Tibial nerve (tissue), 4 donors: Measurements from ENCODE around the gene ZNF860. TPM values are rescaled to one million over a fixed set of nuclear protein-coding genes. Genes with fewer than 3 reads are reported as not detected.

Experiments used
- DNase-seq, 2 donors: peaks; one replicate each; pipeline ENCODE4 v3.0.0-alpha.2; 2019; ENCODE audit warnings: low spot score in 2 of 2
- H3K27ac ChIP-seq, 4 donors: fragments of 200-600 bp; sonication (generic) in 3 of 4; one replicate each; pipeline ENCODE4 v1.5.1; 2017 to 2019; ENCODE audit warnings: mild to moderate bottlenecking in 1 of 4
- H3K27me3 ChIP-seq, 2 donors: fragments of 200-600 bp; sonication (generic) in 1 of 2; one replicate each; pipeline versions ENCODE4 v1.5.1 to v1.6.0; 2017 to 2019
- H3K36me3 ChIP-seq, 3 donors: fragments of 200-600 bp; sonication (generic); one replicate each; pipeline ENCODE4 v1.5.1; 2018 to 2019
- H3K4me1 ChIP-seq, 4 donors: fragments of 200-600 bp; sonication (generic) in 3 of 4; one replicate each; pipeline ENCODE4 v1.5.1; 2017 to 2019
- H3K4me3 ChIP-seq, 4 donors: fragments of 200-600 bp; sonication (generic) in 3 of 4; one replicate each; pipeline ENCODE4 v1.5.1; 2017 to 2019; ENCODE audit warnings: mild to moderate bottlenecking in 1 of 4, moderate library complexity in 1 of 4
- H3K9me3 ChIP-seq, 4 donors: fragments of 200-600 bp; sonication (generic) in 3 of 4; one replicate each; pipeline ENCODE4 v1.5.1; 2017 to 2019
- CTCF ChIP-seq, 5 experiments: fragments of 200-600 bp in 3 of 5; fragments of 450-650 bp in 2 of 5; sonication (generic) in 3 of 5; IDR thresholded peaks; one replicate each; pipeline ENCODE4 v1.5.1; 2016 to 2019; ENCODE audit warnings: antibody characterized with exemption in 5 of 5, mild to moderate bottlenecking in 3 of 5, moderate library complexity in 2 of 5
- EP300 ChIP-seq, 2 donors: sonication (generic); formaldehyde crosslinking; IDR thresholded peaks; one replicate each; pipeline ENCODE4 v1.6.1; 2017; ENCODE audit warnings: antibody characterized with exemption in 2 of 2, mild to moderate bottlenecking in 1 of 2
- POLR2A ChIP-seq, 2 donors: fragments of 450-650 bp; IDR thresholded peaks; one replicate each; pipeline ENCODE4 v1.6.1; 2017; ENCODE audit warnings: antibody characterized with exemption in 2 of 2, mild to moderate bottlenecking in 2 of 2, moderate library complexity in 2 of 2
- WGBS, 2 donors: methylation state at CpG; one replicate each; pipeline ENCODE4 v1.1.5; 2018; 5-methylcytosine and 5-hydroxymethylcytosine counted together
- total RNA-seq, 4 donors: library from RNA; depleted of rRNA; stranded (reverse); fragments of >200 nt; gene quantifications; one replicate each; pipeline ENCODE4 v1.1.0, GENCODE V29; 2016

The ZNF860 gene
- total RNA-seq, 4 donors from 2014 or later, result 0.84 to 1.8 (median 1.3) TPM

- Histone ChIP-seq H3K9me3 (peaks cover 0 to 6% (median 0%) of the 10 kb centered on the region in 4 donors), H3K36me3 (no peaks in the 10 kb centered on the region), H3K4me1 (peaks cover 0 to 23% (median 0%) of the 10 kb centered on the region in 4 donors), H3K27ac (peak overlapping the region in 2 of 4 donors; percentile 43 to 56), H3K4me3 (no peak overlapping the region), H3K27me3 (no peaks in the 10 kb centered on the region)
- 90 to 92% methylated on average over 4 of the region's 4 CpGs for WGBS, 2 donors
- no peak for TF ChIP-seq CTCF (IDR thresholded peaks at IDR 0.05)
- no peak for TF ChIP-seq POLR2A (IDR thresholded peaks at IDR 0.05)
- TF ChIP-seq EP300 (IDR thresholded peaks at IDR 0.05), result no peak
- no peak for DNase-seq
These were observed 34.4 kb upstream of the ZNF860 start for GRCh38 chr3:31947162-31947561.

GRCh38 chr3:31947671-31948091 is 33.9 kb upstream of the ZNF860 start:
- WGBS, 2 donors, result 70 to 72% methylated on average over 6 of the region's 6 CpGs
- TF ChIP-seq CTCF (IDR thresholded peaks at IDR 0.05), result no peak
- TF ChIP-seq POLR2A (IDR thresholded peaks at IDR 0.05), result no peak
- Histone ChIP-seq H3K9me3 (peaks cover 0 to 6% (median 0%) of the 10 kb centered on the region in 4 donors), H3K4me3 (no peak overlapping the region), H3K27me3 (no peaks in the 10 kb centered on the region), H3K27ac (peak overlapping the region in 2 of 4 donors; percentile 43 to 56), H3K36me3 (no peaks in the 10 kb centered on the region), H3K4me1 (peaks cover 0 to 23% (median 0%) of the 10 kb centered on the region in 4 donors)
- DNase-seq, result no peak

GRCh38 chr3:31948280-31948679 is 33.3 kb upstream of the ZNF860 start:
- 57 to 64% methylated on average over 6 of the region's 6 CpGs for WGBS, 2 donors
- no peak overlapping the region for H3K4me3 ChIP-seq
- TF ChIP-seq CTCF (IDR thresholded peaks at IDR 0.05) (no peak), EP300 (IDR thresholded peaks at IDR 0.05) (no peak), POLR2A (IDR thresholded peaks at IDR 0.05) (no peak)
- peaks cover 0 to 6% (median 0%) of the 10 kb centered on the region in 4 donors for H3K9me3 ChIP-seq
- no peaks in the 10 kb centered on the region for H3K36me3 ChIP-seq
- H3K27me3 ChIP-seq, result no peaks in the 10 kb centered on the region
- H3K27ac ChIP-seq, result no peak overlapping the region
- DNase-seq, result no peak
- H3K4me1 ChIP-seq, result peaks cover 0 to 23% (median 0%) of the 10 kb centered on the region in 4 donors

- Histone ChIP-seq H3K36me3 (no peaks in the 10 kb centered on the region), H3K4me1 (peaks cover 0 to 11% (median under 1%) of the 10 kb centered on the region in 4 donors), H3K27ac (no peak overlapping the region), H3K27me3 (no peaks in the 10 kb centered on the region), H3K4me3 (no peak overlapping the region), H3K9me3 (peaks cover 0 to 19% (median 2%) of the 10 kb centered on the region in 4 donors)
- DNase-seq, result no peak
- 90 to 97% methylated on average over 4 of the region's 4 CpGs for WGBS, 2 donors
- TF ChIP-seq CTCF (IDR thresholded peaks at IDR 0.05), result no peak
- no peak for TF ChIP-seq EP300 (IDR thresholded peaks at IDR 0.05)
- TF ChIP-seq POLR2A (IDR thresholded peaks at IDR 0.05), result no peak
These were observed 29.3 kb upstream of the ZNF860 start for GRCh38 chr3:31952205-31952604.

GRCh38 chr3:31953091-31953490 is 28.5 kb upstream of the ZNF860 start:
- Histone ChIP-seq H3K27me3 (no peaks in the 10 kb centered on the region), H3K4me1 (peaks cover 0 to 11% (median 7%) of the 10 kb centered on the region in 4 donors), H3K36me3 (no peaks in the 10 kb centered on the region), H3K9me3 (peaks cover 0 to 19% (median 2%) of the 10 kb centered on the region in 4 donors), H3K4me3 (no peak overlapping the region), H3K27ac (no peak overlapping the region)
- TF ChIP-seq EP300 (IDR thresholded peaks at IDR 0.05) (no peak), POLR2A (IDR thresholded peaks at IDR 0.05) (no peak), CTCF (IDR thresholded peaks at IDR 0.05) (no peak)
- 71 to 94% methylated on average over 7 of the region's 7 CpGs for WGBS, 2 donors
- DNase-seq, result no peak
